GM21526 (cell line): ENCODE results near the gene ELOVL2.
"Not testable (repeated sequence)": the region's sequence is repeated elsewhere in the genome, so short reads cannot be mapped to it uniquely, and the experiment has no call there.

Experiments used
- ATAC-seq: cut with Tn5 transposase; IDR thresholded peaks from one replicate; pipeline ENCODE4 v1.9.1; 2021; ENCODE audit warnings: moderate library complexity; ENCODE audit not compliant: unreplicated experiment, low FRiP score

The ELOVL2 gene

GRCh38 chr6:10991115-10991514, 53.0 kb downstream of the ELOVL2 start:
- ATAC-seq, result no peak

DNA sequence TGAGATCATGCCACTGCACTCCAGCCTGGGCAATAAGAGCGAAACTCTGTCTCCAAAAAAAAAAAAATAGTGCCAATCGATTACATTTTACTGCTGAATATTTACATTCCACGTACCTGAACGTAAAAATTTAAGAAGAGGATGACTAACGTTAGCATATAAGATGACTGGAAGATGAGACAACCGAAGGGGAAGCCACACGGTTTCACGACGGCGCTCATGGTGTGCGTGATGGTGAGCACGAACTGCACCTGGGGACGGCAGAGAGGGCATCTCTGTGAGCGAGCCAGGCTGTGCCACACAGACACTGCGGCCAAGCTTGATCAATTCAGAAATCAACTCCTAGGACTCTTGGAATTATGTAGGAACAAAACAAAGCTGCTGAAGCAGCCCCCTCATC, 54.5 kb downstream of the ELOVL2 start:
- no peak for ATAC-seq

DNA sequence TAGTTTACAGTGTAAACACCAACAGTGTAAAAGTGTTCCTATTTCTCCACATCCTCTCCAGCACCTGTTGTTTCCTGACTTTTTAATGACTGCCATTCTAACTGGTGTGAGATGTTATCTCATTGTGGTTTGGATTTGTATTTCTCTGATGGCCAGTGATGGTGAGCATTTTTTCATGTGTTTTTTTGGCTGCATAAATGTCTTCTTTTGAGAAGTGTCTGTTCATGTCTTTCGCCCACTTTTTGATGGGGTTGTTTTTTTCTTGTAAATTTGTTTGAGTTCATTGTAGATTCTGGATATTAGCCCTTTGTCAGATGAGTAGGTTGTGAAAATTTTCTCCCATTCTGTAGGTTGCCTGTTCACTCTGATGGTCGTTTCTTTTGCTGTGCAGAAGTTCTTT, 59.1 kb downstream of the ELOVL2 start:
- ATAC-seq, result not testable (repeated sequence)

- no peak for ATAC-seq
These were observed 62.7 kb downstream of the ELOVL2 start for GRCh38 chr6:10981409-10981808.

DNA sequence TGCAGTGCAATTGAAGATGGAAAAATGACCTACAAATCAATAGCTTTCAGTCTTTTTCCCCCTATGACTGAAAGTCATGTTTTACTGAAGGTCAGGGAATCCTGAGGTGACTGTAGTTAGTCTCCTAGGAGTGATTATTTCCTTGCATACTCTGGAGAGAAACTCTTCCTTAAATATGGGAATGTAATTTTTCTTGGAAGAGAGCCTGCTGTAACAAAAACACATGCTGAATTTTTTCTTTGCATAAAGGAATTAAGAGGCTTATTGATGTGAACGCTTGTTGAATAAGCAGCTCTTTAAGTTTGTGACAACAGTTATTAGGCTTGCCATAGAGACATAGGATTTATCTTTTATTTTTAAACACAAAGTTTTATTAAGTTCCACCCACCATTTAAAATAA, 64.5 kb downstream of the ELOVL2 start:
- no peak for ATAC-seq

DNA sequence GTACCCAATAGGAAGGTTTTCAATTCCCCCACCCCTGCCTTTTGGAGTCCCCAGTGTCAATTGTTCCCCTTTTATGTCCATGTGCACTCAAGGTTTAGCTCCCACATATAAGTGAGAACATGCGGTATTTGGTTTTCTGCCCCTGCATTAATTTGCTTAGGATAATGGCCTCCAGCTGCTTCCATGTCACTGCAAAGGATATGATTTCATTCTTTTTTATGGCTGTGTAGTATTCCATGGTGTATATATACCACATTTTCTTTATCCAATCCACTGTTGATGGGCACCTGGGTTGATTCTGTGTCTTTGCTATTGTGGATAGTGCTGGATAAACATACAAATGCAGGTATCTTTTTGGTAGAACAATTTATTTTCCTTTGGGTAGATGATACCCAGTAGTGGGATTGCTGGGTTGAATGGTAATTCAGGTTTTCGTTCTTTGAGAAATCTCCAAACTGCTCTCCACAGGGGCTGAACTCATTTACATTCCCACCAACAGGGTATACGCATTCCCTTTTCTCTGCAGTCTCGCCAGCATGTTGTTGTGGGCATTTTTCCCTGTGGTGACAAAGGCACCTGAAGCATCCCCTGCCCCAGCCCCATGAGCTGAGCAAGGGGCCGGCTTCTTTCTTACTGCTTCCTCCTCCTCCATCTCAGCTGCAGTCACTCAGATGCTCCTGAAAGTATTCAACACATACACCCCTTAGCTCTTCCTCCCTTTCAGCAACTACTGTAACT, 66.7 kb downstream of the ELOVL2 start:
- ATAC-seq, result no peak

- no peak for ATAC-seq
These were observed 67.5 kb downstream of the ELOVL2 start for GRCh38 chr6:10976571-10976970.

- ATAC-seq, result no peak
These were observed 71.9 kb downstream of the ELOVL2 start for GRCh38 chr6:10972196-10972595.

- ATAC-seq, result no peak
These were observed 73.4 kb downstream of the ELOVL2 start for GRCh38 chr6:10970731-10971130.

DNA sequence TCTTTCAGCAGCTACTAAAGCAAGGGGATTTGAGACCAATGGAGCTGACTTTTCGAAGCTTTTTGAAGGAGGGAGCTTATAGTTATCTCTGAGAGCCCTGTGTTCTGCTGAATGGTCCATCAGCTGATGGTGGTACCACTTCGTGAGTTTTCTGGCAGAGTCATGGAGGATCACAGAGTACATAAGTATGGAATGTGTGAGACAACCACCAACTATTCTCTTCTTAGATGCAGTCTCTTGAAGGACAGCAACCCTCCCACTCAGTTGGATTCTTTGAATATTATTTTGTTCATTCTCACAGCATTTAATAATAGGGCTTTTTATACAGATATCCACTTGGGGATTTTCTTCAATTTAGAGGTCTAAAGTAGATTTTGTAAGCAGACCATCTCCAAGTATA, 75.3 kb downstream of the ELOVL2 start:
- no peak for ATAC-seq

- peak; percentile 93 for ATAC-seq
These were observed 79.4 kb downstream of the ELOVL2 start for GRCh38 chr6:10964684-10965083.

GRCh38 chr6:10963113-10963512, 81.0 kb downstream of the ELOVL2 start:
- ATAC-seq, result no peak

GRCh38 chr6:10962673-10963072, 81.4 kb downstream of the ELOVL2 start:
- ATAC-seq, result no peak

- no peak for ATAC-seq
These were observed 82.3 kb downstream of the ELOVL2 start for GRCh38 chr6:10961837-10962236.

DNA sequence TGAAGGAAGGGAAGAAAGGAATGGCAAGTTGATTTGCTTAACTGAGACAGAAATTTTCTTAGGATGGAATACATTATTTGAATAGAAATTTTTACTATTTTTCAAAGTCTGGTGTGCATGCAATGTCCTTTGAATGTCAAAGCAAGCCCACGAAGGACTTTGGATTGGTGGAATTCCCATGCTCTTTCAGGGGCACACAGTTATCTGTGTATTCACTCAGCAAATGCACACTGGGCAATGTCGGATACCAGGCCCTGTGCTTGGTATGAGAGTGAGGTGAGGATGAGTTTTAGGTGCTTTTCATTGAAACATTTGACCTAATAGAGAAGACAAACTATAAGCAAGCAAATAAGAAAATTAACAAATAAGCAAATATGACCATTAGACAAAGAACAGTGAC, 83.9 kb downstream of the ELOVL2 start:
- ATAC-seq, result no peak

DNA sequence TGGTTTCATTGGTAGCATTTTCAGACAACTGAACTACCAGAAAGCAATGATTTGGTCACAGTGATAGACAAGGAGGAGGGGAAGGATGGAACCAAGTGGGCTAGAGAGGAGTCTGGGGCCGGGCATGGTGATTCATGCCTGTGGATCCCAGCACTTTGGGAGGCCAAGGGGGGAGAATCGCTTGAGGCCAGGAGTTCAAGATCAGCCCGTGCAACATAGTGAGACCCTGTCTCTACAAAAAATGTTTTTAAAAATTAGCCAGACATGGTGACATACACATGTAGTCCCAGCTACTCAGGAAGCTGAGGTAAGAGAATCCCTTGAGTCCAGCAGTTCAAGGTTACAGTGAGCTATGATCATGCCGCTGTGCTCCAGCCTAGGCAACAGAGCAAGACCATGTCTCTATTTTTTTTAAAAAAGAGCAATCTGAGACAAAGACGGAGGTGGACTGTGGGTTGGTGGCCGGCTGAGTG, 86.7 kb downstream of the ELOVL2 start:
- no peak for ATAC-seq

- ATAC-seq, result no peak
These were observed 87.3 kb downstream of the ELOVL2 start for GRCh38 chr6:10956776-10957175.

GRCh38 chr6:10954590-10955010, 89.5 kb downstream of the ELOVL2 start:
- peak; percentile 84 for ATAC-seq

- no peak for ATAC-seq
These were observed 92.3 kb downstream of the ELOVL2 start for GRCh38 chr6:10951675-10952282.

- no peak for ATAC-seq
These were observed 94.3 kb downstream of the ELOVL2 start for GRCh38 chr6:10949579-10950490.

GRCh38 chr6:10947966-10948365, 96.1 kb downstream of the ELOVL2 start:
- ATAC-seq, result no peak
